Stomach (tissue), 4 donors: ENCODE data around the gene ADGRD2.

Experiments
- EP300 ChIP-seq: sonication (generic); formaldehyde crosslinking; IDR thresholded peaks from one replicate; pipeline ENCODE4 v1.6.1; 2017; ENCODE audit warnings: antibody characterized with exemption
- POLR2A ChIP-seq, 4 donors: fragments of 450-650 bp; IDR thresholded peaks; one replicate each; pipeline ENCODE4 v1.6.1; 2016; ENCODE audit warnings: antibody characterized with exemption in 4 of 4, control low read depth in 2 of 4, mild to moderate bottlenecking in 1 of 4, moderate library complexity in 1 of 4
- POLR2AphosphoS5 ChIP-seq, 3 donors: sonication (generic); formaldehyde crosslinking; IDR thresholded peaks; one replicate each; pipeline ENCODE4 v1.6.1; 2016; ENCODE audit warnings: antibody characterized with exemption in 3 of 3
- TF ChIP-seq, protein P1 (sequence below), 7 experiments: fragments of 450-650 bp in 4 of 7; fragments of 200-600 bp in 3 of 7; sonication (generic) in 3 of 7; IDR thresholded peaks; one replicate each; pipeline ENCODE4 v1.5.1; 2016 to 2019; ENCODE audit warnings: antibody characterized with exemption in 7 of 7, control low read depth in 2 of 7, mild to moderate bottlenecking in 1 of 7

DNA sequence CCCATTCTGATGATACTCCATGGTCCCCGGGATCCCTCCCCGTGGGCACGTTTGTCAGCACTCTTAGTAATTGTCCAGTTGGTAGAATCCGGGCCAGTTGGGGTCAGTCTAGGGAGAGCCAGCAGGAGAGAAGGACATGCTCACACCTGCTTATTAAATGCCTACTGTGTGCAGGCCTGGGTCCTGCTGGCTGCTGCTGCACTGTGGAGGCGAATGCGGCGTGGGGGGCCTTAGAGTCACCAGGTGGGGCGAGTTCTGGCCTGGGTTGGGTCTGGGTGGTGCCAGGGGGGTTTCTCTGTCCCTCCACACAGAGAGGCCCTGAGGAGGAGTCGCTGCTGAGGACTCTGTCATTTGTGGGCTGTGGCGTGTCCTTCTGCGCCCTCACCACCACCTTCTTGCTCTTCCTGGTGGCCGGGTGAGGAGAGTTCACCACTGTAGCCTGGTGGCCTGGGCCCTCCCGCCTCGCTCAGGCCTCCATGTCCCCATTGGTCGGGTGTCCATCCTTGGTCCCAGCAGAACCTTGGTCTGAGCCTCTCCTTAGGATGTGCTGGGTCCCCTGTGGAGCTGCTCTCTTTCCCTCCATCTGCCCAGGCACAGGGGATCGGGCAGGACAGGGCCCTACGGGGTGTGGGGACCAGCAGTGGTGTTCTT, 17.3 kb downstream of the ADGRD2 start:
- TF ChIP-seq, protein P1, sequence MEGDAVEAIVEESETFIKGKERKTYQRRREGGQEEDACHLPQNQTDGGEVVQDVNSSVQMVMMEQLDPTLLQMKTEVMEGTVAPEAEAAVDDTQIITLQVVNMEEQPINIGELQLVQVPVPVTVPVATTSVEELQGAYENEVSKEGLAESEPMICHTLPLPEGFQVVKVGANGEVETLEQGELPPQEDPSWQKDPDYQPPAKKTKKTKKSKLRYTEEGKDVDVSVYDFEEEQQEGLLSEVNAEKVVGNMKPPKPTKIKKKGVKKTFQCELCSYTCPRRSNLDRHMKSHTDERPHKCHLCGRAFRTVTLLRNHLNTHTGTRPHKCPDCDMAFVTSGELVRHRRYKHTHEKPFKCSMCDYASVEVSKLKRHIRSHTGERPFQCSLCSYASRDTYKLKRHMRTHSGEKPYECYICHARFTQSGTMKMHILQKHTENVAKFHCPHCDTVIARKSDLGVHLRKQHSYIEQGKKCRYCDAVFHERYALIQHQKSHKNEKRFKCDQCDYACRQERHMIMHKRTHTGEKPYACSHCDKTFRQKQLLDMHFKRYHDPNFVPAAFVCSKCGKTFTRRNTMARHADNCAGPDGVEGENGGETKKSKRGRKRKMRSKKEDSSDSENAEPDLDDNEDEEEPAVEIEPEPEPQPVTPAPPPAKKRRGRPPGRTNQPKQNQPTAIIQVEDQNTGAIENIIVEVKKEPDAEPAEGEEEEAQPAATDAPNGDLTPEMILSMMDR (IDR thresholded peaks at IDR 0.05) = no peak
- TF ChIP-seq POLR2A (IDR thresholded peaks at IDR 0.05) (no peak), POLR2AphosphoS5 (IDR thresholded peaks at IDR 0.05) (no peak), EP300 (no peak)
